Ovary (tissue), 9 donors: ENCODE measurements around the gene DOK6. TPM values are rescaled to one million over a fixed set of nuclear protein-coding genes. Genes with fewer than 3 reads are reported as not detected.

Source experiments
- DNase-seq, 5 donors: peaks; one replicate each; pipeline ENCODE4 v3.0.0-alpha.2; 2019 to 2020
- H3K27ac ChIP-seq, 2 donors: fragments of 200-600 bp; one replicate each; pipeline versions ENCODE4 v1.5.1 to v1.8.0; 2019 to 2022
- H3K27me3 ChIP-seq: fragments of 200-600 bp; one replicate; pipeline ENCODE4 v1.8.0; 2022
- H3K36me3 ChIP-seq: fragments of 200-600 bp; sonication (generic); one replicate; pipeline ENCODE4 v1.5.1; 2019
- H3K4me1 ChIP-seq: one replicate; pipeline ENCODE4 v1.8.1; 2013; ENCODE audit warnings: mild to moderate bottlenecking, moderate library complexity; ENCODE audit not compliant: insufficient read depth
- H3K4me3 ChIP-seq: fragments of 200-600 bp; sonication (generic); one replicate; pipeline ENCODE4 v1.5.1; 2017
- H3K9me3 ChIP-seq, 2 donors: fragments of 200-600 bp in 1 of 2; sonication (generic) in 1 of 2; one replicate each; pipeline versions ENCODE4 v1.5.1 to v1.8.1; 2013 to 2019; ENCODE audit warnings: mild to moderate bottlenecking in 1 of 2, moderate library complexity in 1 of 2
- CTCF ChIP-seq, 3 donors: fragments of 450-650 bp in 2 of 3; fragments of 200-600 bp in 1 of 3; IDR thresholded peaks; one replicate each; pipeline versions ENCODE4 v1.5.1 to v1.8.0; 2016 to 2022; ENCODE audit warnings: antibody characterized with exemption in 3 of 3, mild to moderate bottlenecking in 1 of 3
- EP300 ChIP-seq: sonication (generic); formaldehyde crosslinking; IDR thresholded peaks from one replicate; pipeline ENCODE4 v1.6.1; 2017; ENCODE audit warnings: antibody characterized with exemption
- POLR2A ChIP-seq: fragments of 450-650 bp; IDR thresholded peaks from one replicate; pipeline ENCODE4 v1.6.1; 2017; ENCODE audit warnings: antibody characterized with exemption, mild to moderate bottlenecking, moderate library complexity
- WGBS, 3 donors: extraction: QIAGEN DNeasy Blood & Tissue Kit in 1 of 3; methylation state at CpG; one replicate each; pipeline versions ENCODE4 v1.1.5 to v1.1.7; 2013 to 2017; 5-methylcytosine and 5-hydroxymethylcytosine counted together
- intact Hi-C, 4 donors: fragments of 100-400 bp; cut with DNase I; formaldehyde crosslinking; loops; one replicate each; pipeline versions ENCODE4 v1.11.0 to v1.15.1; 2022 to 2023
- polyA plus RNA-seq, 2 donors: library from polyadenylated mRNA; stranded (reverse); fragments of 200-250 nt in 1 of 2; fragments of 350-450 nt in 1 of 2; fragmentation: Illumina TruSeq in 1 of 2; extraction: RNeasy Lipid Tissue Mini Kit (QIAGEN cat#74804) in 1 of 2; gene quantifications; one replicate each; pipeline ENCODE4 v1.2.3, GENCODE V29; 2013 to 2014
- total RNA-seq, 7 donors: library from RNA; depleted of rRNA in 2 of 7; stranded (reverse); fragments of >200 nt in 2 of 7; fragmentation: NEBNext Ultra II Directional in 3 of 7; extraction: Animal tissue kit (Norgen Biotek cat#: 25700) in 3 of 7; gene quantifications; one replicate each; pipeline versions ENCODE4 v1.1.0 to v1.2.4, GENCODE V29; 2016 to 2023
- donor health status: DM: no; HTN: no; CAD: no; lungs with moderate emphysema.
- donor health status: DM: no; HTN: no; CAD: no.
- donor health status: Bipolar disorder and iron deficiency.
- donor health status: DM: yes; HTN: yes; CAD: no.
- donor health status: DM: no; HTN: no; CAD: no.
- donor health status: DM: yes; HTN: yes; CAD: no.

The DOK6 gene
- total and polyA plus RNA-seq, 9 donors = 1.3 to 4.4 (median 2.8) TPM

DNA sequence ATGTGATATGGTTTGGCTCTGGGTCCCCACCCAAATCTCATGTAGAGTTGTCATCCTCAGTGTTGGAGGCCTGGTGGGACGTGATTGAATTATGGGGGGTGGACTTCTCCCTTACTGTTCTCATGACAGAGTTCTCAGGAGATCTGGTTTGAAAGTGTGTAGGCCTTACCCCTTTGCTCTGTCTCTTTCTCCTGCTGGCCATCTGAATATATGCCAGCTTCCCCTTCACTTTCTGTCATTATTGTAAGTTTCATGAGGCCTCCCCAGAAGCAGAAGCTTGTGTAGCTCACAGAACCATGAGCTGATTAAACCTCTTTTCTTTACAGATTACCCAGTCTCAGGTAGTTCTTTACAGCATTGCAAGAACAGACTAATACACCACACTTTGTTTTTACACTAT lies 222.3 kb downstream of the DOK6 start:
- Histone ChIP-seq H3K4me1 (peaks cover 2% of the 10 kb centered on the region), H3K27me3 (no peaks in the 10 kb centered on the region), H3K4me3 (no peak overlapping the region), H3K27ac (no peak overlapping the region), H3K36me3 (no peaks in the 10 kb centered on the region), H3K9me3 (no peaks in the 10 kb centered on the region)
- TF ChIP-seq POLR2A (no peak), EP300 (no peak)
- DNase-seq = no peak
- intact Hi-C loops = no loop called here
- 95 to 100% (median 95%) methylated on average over 1 of the region's 1 CpG for WGBS, 3 donors

DNA sequence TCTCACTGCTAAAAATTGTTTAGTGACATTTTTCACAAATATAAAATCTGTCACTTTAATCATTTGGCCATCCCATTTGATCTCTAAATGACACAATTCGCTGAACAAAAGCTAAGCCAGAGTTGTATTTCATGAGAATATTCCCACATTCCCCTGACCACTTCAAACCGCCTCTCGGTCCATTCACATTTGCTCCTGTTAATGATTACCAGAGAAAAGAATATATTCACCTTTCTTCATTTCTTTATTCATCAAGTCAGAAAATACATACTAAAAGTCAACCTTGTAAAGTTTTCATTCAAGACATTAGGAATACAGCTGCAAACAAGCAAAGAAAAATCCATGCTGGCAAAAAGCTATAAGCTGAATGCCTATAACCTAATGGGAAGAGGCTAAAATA lies 225.5 kb downstream of the DOK6 start:
- Histone ChIP-seq H3K4me1 (peaks cover 5% of the 10 kb centered on the region), H3K27ac (no peak overlapping the region), H3K36me3 (no peaks in the 10 kb centered on the region), H3K9me3 (no peaks in the 10 kb centered on the region), H3K27me3 (no peaks in the 10 kb centered on the region), H3K4me3 (no peak overlapping the region)
- DNase-seq = no peak
- intact Hi-C loops = no loop called here
- 96 to 99% (median 96%) methylated on average over 3 of the region's 3 CpGs for WGBS, 3 donors
- no peak for TF ChIP-seq CTCF (IDR thresholded peaks at IDR 0.05)
- TF ChIP-seq POLR2A = no peak
- TF ChIP-seq EP300 = no peak

GRCh38 chr18:69626643-69627242 lies 226.1 kb downstream of the DOK6 start:
- DNase-seq = no peak
- WGBS, 3 donors = 81 to 94% (median 94%) methylated on average over 4 of the region's 4 CpGs
- H3K36me3 ChIP-seq = no peaks in the 10 kb centered on the region

DNA sequence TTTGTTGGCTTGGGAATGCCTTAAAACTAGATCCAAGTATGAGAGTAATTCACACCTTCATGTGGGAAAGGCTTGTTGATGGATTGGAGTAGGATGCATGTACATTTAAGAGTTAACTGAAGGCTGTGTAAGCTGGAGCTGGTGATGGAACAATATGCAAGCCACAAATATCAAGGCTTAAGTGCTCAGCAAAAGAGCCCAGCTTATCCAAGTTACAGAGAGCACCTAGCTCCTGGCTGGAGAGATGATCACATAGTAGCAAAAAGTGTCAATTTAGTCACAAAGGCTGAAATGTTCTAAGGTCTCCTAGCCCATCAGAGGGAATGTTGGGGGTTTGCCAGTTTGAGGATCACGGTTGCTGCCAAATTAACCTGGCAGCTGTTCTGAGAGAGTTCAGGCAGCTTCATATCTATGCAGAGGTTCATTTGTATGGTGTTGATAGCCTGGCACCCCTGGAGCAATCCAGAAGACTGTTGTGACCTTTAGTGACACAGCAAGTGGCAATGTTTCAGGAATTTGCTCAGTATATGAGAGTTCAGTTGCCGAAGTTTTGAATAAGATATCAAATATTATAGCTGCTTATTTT lies 228.2 kb downstream of the DOK6 start:
- Histone ChIP-seq H3K27ac (no peak overlapping the region), H3K4me3 (no peak overlapping the region), H3K9me3 (no peaks in the 10 kb centered on the region), H3K4me1 (peaks cover 5% of the 10 kb centered on the region), H3K27me3 (no peaks in the 10 kb centered on the region), H3K36me3 (no peaks in the 10 kb centered on the region)
- intact Hi-C loops = no loop called here
- no peak for TF ChIP-seq EP300
- TF ChIP-seq CTCF (IDR thresholded peaks at IDR 0.05) = no peak
- no peak for TF ChIP-seq POLR2A
- WGBS, 3 donors = 41 to 53% (median 47%) methylated on average over 2 of the region's 2 CpGs
- no peak for DNase-seq

More at GRCh38 chr18:69626643-69627242, 226.1 kb downstream of the DOK6 start:
- Histone ChIP-seq H3K27me3 (no peaks in the 10 kb centered on the region), H3K4me1 (peaks cover 5% of the 10 kb centered on the region), H3K27ac (no peak overlapping the region), H3K9me3 (no peaks in the 10 kb centered on the region), H3K4me3 (no peak overlapping the region)
- intact Hi-C loops = no loop called here
- TF ChIP-seq POLR2A = no peak
- TF ChIP-seq CTCF (IDR thresholded peaks at IDR 0.05) = no peak
- TF ChIP-seq EP300 = no peak

DNA sequence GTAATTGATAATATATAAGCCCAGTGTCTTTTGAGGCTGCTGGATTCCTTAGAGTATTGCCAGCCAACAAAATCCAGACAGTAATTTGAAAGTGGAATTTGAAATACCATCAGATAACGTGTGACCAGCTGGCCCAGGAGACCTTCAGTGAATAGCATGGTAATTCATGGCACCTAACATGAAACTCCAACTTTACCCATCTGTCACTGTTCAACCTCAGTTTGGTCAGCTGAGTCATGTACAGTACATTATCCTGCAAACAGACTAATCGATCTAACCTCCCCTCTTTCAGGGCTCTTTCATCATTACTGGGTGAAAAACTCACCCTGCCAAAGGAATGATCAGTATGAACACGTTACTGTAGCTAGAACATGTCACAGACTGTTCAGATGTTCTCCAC lies 230.6 kb downstream of the DOK6 start:
- H3K36me3 ChIP-seq = no peaks in the 10 kb centered on the region
- no peak overlapping the region for H3K27ac ChIP-seq
- intact Hi-C loops = no loop called here
- TF ChIP-seq POLR2A (no peak), CTCF (IDR thresholded peaks at IDR 0.05) (no peak), EP300 (no peak)
- no peaks in the 10 kb centered on the region for H3K27me3 ChIP-seq
- H3K4me1 ChIP-seq = peaks cover 5% of the 10 kb centered on the region
- no peaks in the 10 kb centered on the region for H3K9me3 ChIP-seq
- 67 to 87% (median 77%) methylated on average over 3 of the region's 3 CpGs for WGBS, 3 donors
- no peak overlapping the region for H3K4me3 ChIP-seq
- DNase-seq = no peak
